T-cell (primary cell): Measurements from ENCODE around the gene FBF1. TPM values are rescaled to one million over a fixed set of nuclear protein-coding genes. Genes with fewer than 3 reads are reported as not detected.
"Not testable (repeated sequence)": the region's sequence is repeated elsewhere in the genome, so short reads cannot be mapped to it uniquely, and the experiment has no call there.

ENCODE experiments used
- ATAC-seq, 4 experiments: fragments of 200-7000 bp in 3 of 4; fragments of 150-1000 bp in 1 of 4; cut with Tn5 transposase; replicated peaks in 1 of 4; 1 replicate in 3 of 4; 2 replicates in 1 of 4; pipeline ENCODE4 v1.10.0; 2021; ENCODE audit warnings: moderate library complexity in 3 of 4, mild to moderate bottlenecking in 2 of 4, moderate number of reproducible peaks in 1 of 4
- CTCF ChIA-PET, 2 donors: fragments of 300-600 bp; sonication (Branson Sonifier 250); formaldehyde crosslinking; loops; one replicate each; lab custom pipeline; 2022; ENCODE audit warnings: antibody characterized with exemption in 2 of 2; lab: Charles Lee
- POLR2A ChIA-PET, 2 donors: fragments of 300-600 bp; sonication (Branson Sonifier 250); formaldehyde crosslinking; loops; one replicate each; lab custom pipeline; 2022; ENCODE audit warnings: antibody characterized with exemption in 2 of 2; lab: Charles Lee
- DNase-seq, 35 experiments: peaks; one replicate each; pipeline versions ENCODE4 v3.0.0 to v3.0.0-alpha.2; 2013 to 2023
- H3K27ac ChIP-seq: one replicate; pipeline ENCODE4 v1.5.1; 2013; ENCODE audit warnings: low read length
- H3K27me3 ChIP-seq, 2 experiments: replicated peaks in 1 of 2; 1 replicate in 1 of 2; 2 replicates in 1 of 2; pipeline versions ENCODE4 v1.6.1 to v1.7.0; 2013; ENCODE audit warnings: low read length in 1 of 2, mixed read lengths in 1 of 2; ENCODE audit not compliant: control insufficient read depth in 2 of 2, insufficient read depth in 2 of 2; ENCODE audit errors: extremely low read depth in 1 of 2
- H3K36me3 ChIP-seq, 2 donors: 1 replicate in 1 of 2; 2 replicates in 1 of 2; pipeline versions ENCODE4 v1.6.1 to v1.7.0; 2013; ENCODE audit warnings: low read length in 1 of 2; ENCODE audit not compliant: control insufficient read depth in 2 of 2, insufficient read depth in 1 of 2; ENCODE audit errors: extremely low read depth in 1 of 2
- H3K4me1 ChIP-seq, 2 experiments: 1 replicate in 1 of 2; 2 replicates in 1 of 2; pipeline versions ENCODE4 v1.6.1 to v1.7.0; 2013; ENCODE audit warnings: low read length in 2 of 2, mixed read lengths in 1 of 2; ENCODE audit not compliant: insufficient read depth in 2 of 2, control insufficient read depth in 1 of 2; ENCODE audit errors: extremely low read depth in 1 of 2
- H3K4me3 ChIP-seq, 2 donors: 1 replicate in 1 of 2; 2 replicates in 1 of 2; pipeline versions ENCODE4 v1.5.1 to v1.7.0; 2013; ENCODE audit warnings: mild to moderate bottlenecking in 2 of 2, low read length in 1 of 2, moderate library complexity in 1 of 2; ENCODE audit not compliant: control insufficient read depth in 1 of 2; ENCODE audit errors: extremely low read depth in 1 of 2
- H3K9me3 ChIP-seq: 2 replicates; pipeline ENCODE4 v1.7.0; 2013
- H3K27ac Mint-ChIP-seq, 2 donors: one replicate each; pipeline ENCODE4 v1.8.0; 2020 to 2021; ENCODE audit warnings: mild to moderate bottlenecking in 2 of 2, mixed read lengths in 2 of 2
- H3K27me3 Mint-ChIP-seq, 2 donors: one replicate each; pipeline ENCODE4 v1.8.0; 2021 to 2022; ENCODE audit warnings: mixed read lengths in 2 of 2
- H3K36me3 Mint-ChIP-seq: one replicate; pipeline ENCODE4 v1.8.0; 2021; ENCODE audit warnings: mixed read lengths
- H3K4me1 Mint-ChIP-seq, 3 donors: one replicate each; pipeline ENCODE4 v1.8.0; 2020 to 2022; ENCODE audit warnings: mixed read lengths in 3 of 3, mild to moderate bottlenecking in 1 of 3
- H3K4me3 Mint-ChIP-seq, 3 donors: one replicate each; pipeline ENCODE4 v1.8.0; 2020 to 2022; ENCODE audit warnings: mild to moderate bottlenecking in 3 of 3, mixed read lengths in 3 of 3, moderate library complexity in 3 of 3
- H3K9me3 Mint-ChIP-seq, 3 donors: one replicate each; pipeline ENCODE4 v1.8.0; 2020 to 2022; ENCODE audit warnings: mixed read lengths in 3 of 3
- WGBS: methylation state at CpG from one replicate; pipeline ENCODE4 v1.1.5; 2013; ENCODE audit warnings: missing lambda C conversion rate; ENCODE audit not compliant: insufficient coverage; 5-methylcytosine and 5-hydroxymethylcytosine counted together
- total RNA-seq, 35 experiments: library from RNA in 6 of 35; stranded (reverse) in 6 of 35; fragments of 120-200 nt in 1 of 35; gene quantifications; one replicate each; pipeline versions ENCODE4 v1.2.1 to v1.2.4 and lab custom pipeline; 2013 to 2026

Gene FBF1
- total RNA-seq, 5 donors from 2014 or later (not counting 1 experiment from before 2014, with no cell fraction given) = 25.7 to 45.3 (median 41.5) TPM

DNA sequence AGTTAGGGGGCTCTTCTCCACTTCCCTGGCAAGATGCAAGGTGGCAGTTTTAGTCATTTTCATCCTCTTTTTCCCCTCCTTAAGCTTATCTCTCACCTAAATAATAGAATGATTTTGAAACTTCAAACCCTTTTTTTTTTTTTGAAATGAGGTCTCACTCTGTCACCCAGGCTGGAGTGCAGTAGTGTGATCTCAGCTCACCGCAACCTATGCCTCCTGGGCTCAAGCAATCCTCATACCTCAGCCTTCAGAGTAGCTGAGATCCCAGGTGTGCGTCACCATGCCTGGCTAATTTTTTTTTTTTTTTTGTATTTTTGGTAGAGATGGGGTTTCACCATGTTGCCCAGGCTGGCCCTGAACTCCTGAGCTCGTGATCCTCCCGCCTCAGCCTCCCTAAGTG lies 76.0 kb downstream of the FBF1 start:
- not testable (repeated sequence) for H3K36me3 ChIP-seq, H3K27me3 ChIP-seq, H3K36me3 Mint-ChIP-seq, H3K4me3 ChIP-seq, H3K9me3 ChIP-seq, H3K27me3 Mint-ChIP-seq, H3K9me3 Mint-ChIP-seq
- ATAC-seq (peak in 2 of 4 experiments; percentile 39 to 71), DNase-seq (peak in 1 of 35 experiments; percentile 60)
- Mint-ChIP-seq H3K27ac (peak overlapping the region; percentile 89), H3K4me3 (peak overlapping the region in 1 of 3 donors; percentile 27), H3K4me1 (peaks cover 16 to 28% (median 19%) of the 10 kb centered on the region in 3 donors)
- CTCF ChIA-PET = interaction anchor here in 1 of 2 donors (0.6 to 1.4 kb wide), 7 partner anchors 9 to 618 kb away, joined by 3 to 10 read pairs (median 4); partner anchors contain the start of genes TRIM65 and WBP2
- Histone ChIP-seq H3K4me1 (peaks cover 6 to 27% of the 10 kb centered on the region in 2 experiments), H3K27ac (peak overlapping the region; percentile 72)
- POLR2A ChIA-PET = interaction anchor here (0.6 to 0.9 kb wide), 12 partner anchors 9 to 720 kb away, joined by 3 to 8 read pairs (median 4); partner anchors contain the start of genes UNK (in 1 of the 2) and WBP2 (in 1 of the 2)
- WGBS = 81% methylated on average over 2 of the region's 4 CpGs

GRCh38 chr17:75864448-75864871 lies 76.4 kb downstream of the FBF1 start:
- no peaks in the 10 kb centered on the region for H3K9me3 Mint-ChIP-seq
- H3K36me3 Mint-ChIP-seq = no peaks in the 10 kb centered on the region
- ChIA-PET POLR2A (interaction anchor here (0.6 to 0.9 kb wide), 7 partner anchors 9 to 230 kb away, joined by 3 to 7 read pairs (median 4); partner anchors contain the start of genes UNK (in 1 of the 2) and WBP2 (in 1 of the 2)), CTCF (interaction anchor here in 1 of 2 donors (0.6 to 1.4 kb wide), 6 partner anchors 9 to 618 kb away, joined by 3 to 10 read pairs (median 4); partner anchors contain the start of genes TRIM65 and WBP2)
- H3K4me3 Mint-ChIP-seq = peak overlapping the region in 2 of 3 donors; percentile 27 to 31
- H3K4me1 Mint-ChIP-seq = peaks cover 16 to 28% (median 19%) of the 10 kb centered on the region in 3 donors
- ATAC-seq (peak; percentile 54 to 75 (median 73)), DNase-seq (peak in 14 of 35 experiments; percentile 15 to 68 (median 34))
- 26% methylated on average over 4 of the region's 8 CpGs for WGBS
- Histone ChIP-seq H3K4me1 (peaks cover 6 to 27% of the 10 kb centered on the region in 2 experiments), H3K36me3 (no peaks in the 10 kb centered on the region), H3K27me3 (no peaks in the 10 kb centered on the region), H3K27ac (peak overlapping the region; percentile 72), H3K9me3 (no peaks in the 10 kb centered on the region), H3K4me3 (no peak overlapping the region)
- peak overlapping the region; percentile 89 for H3K27ac Mint-ChIP-seq
- no peaks in the 10 kb centered on the region for H3K27me3 Mint-ChIP-seq

- H3K27me3 Mint-ChIP-seq = no peaks in the 10 kb centered on the region
- no peaks in the 10 kb centered on the region for H3K27me3 ChIP-seq
- ATAC-seq (no peak), DNase-seq (no peak)
- H3K36me3 Mint-ChIP-seq = no peaks in the 10 kb centered on the region
- peak overlapping the region in 1 of 2 donors; percentile 28 for H3K27ac Mint-ChIP-seq
- no peaks in the 10 kb centered on the region for H3K36me3 ChIP-seq
- peaks cover 25 to 43% (median 27%) of the 10 kb centered on the region in 3 donors for H3K4me1 Mint-ChIP-seq
- ChIA-PET POLR2A (interaction anchor here in 1 of 2 donors (0.6 kb wide), 1 partner anchor 411 kb away, joined by 7 read pairs; no protein-coding TSS in a partner anchor), CTCF (interaction anchor here (0.9 to 2.1 kb wide), 4 partner anchors 18 to 109 kb away, joined by 3 to 6 read pairs (median 4); partner anchors contain the start of genes TRIM65 (in 1 of the 2) and UNC13D (in 1 of the 2))
- H3K4me3 Mint-ChIP-seq = no peak overlapping the region
- H3K27ac ChIP-seq = no peak overlapping the region
- H3K4me3 ChIP-seq = no peak overlapping the region
- no peaks in the 10 kb centered on the region for H3K9me3 ChIP-seq
- 94% methylated on average over 6 of the region's 9 CpGs for WGBS
- no peaks in the 10 kb centered on the region for H3K9me3 Mint-ChIP-seq
- peaks cover 10 to 40% of the 10 kb centered on the region in 2 experiments for H3K4me1 ChIP-seq
Measured at GRCh38 chr17:75861927-75862317, 78.9 kb downstream of the FBF1 start.

Other genes starting within 250 kb of the FBF1 start
- gene ITGB4, start 219.6 kb downstream of the FBF1 start, total RNA-seq = 1 to 10 TPM in 4 of 5 donors, under 1 TPM in 1; 0.68 to 1.6 (median 1.5) TPM
- gene GALK1, start 175.8 kb downstream of the FBF1 start, total RNA-seq = 10 to 100 TPM in 4 of 5 donors, 1 to 10 TPM in 1; 8.4 to 35.7 (median 26.7) TPM
- 10 to 100 TPM; 37.1 to 50.3 (median 39.2) TPM for gene UNK, start 156.2 kb downstream of the FBF1 start, total RNA-seq
- 100 to 1,000 TPM; 148 to 191 (median 180) TPM for gene UNC13D, start 96.6 kb downstream of the FBF1 start, total RNA-seq
- 100 to 1,000 TPM in 3 of 5 donors, 10 to 100 TPM in 2; 91.4 to 158 (median 138) TPM for gene WBP2, start 85.7 kb downstream of the FBF1 start, total RNA-seq
- gene TRIM47, start 62.5 kb downstream of the FBF1 start, total RNA-seq = 10 to 100 TPM in 3 of 5 donors, 1 to 10 TPM in 2; 2.6 to 24.6 (median 18.3) TPM
- 10 to 100 TPM; 22.1 to 52.2 (median 45.9) TPM for gene TRIM65, start 44.1 kb downstream of the FBF1 start, total RNA-seq
- 100 to 1,000 TPM; 116 to 170 (median 144) TPM for gene MRPL38, start 36.2 kb downstream of the FBF1 start, total RNA-seq
- 10 to 100 TPM; 17.6 to 33.8 (median 29.1) TPM for gene ACOX1, start 38.1 kb upstream of the FBF1 start, total RNA-seq
- 10 to 100 TPM; 12.8 to 15.3 (median 14.3) TPM for gene TEN1, start 38.2 kb upstream of the FBF1 start, total RNA-seq
- gene CDK3, start 59.8 kb upstream of the FBF1 start, total RNA-seq = 10 to 100 TPM in 1 of 5 donors, 1 to 10 TPM in 4; 7.5 to 12.1 (median 9.0) TPM
- 1 to 10 TPM in 1 of 5 donors, under 1 TPM in 4; 0.58 to 1.0 (median 0.72) TPM for gene EVPL, start 86.3 kb upstream of the FBF1 start, total RNA-seq
- gene SRP68, start 131.5 kb upstream of the FBF1 start, total RNA-seq = 10 to 100 TPM; 71.9 to 81.6 (median 78.9) TPM
- 1 to 10 TPM in 1 of 5 donors, under 1 TPM in 2, not detected in 2; 0.20 to 1.3 (median 0.73) TPM for gene GALR2, start 133.7 kb upstream of the FBF1 start, total RNA-seq
- gene ZACN, start 138.1 kb upstream of the FBF1 start, total RNA-seq = 1 to 10 TPM in 1 of 5 donors, under 1 TPM in 3, not detected in 1; 0.20 to 1.6 (median 0.31) TPM
- gene EXOC7, start 162.7 kb upstream of the FBF1 start, total RNA-seq = 100 to 1,000 TPM; 119 to 181 (median 156) TPM
- gene FOXJ1, start 200.2 kb upstream of the FBF1 start, total RNA-seq = 1 to 10 TPM in 4 of 5 donors, under 1 TPM in 1; 0.99 to 3.0 (median 1.7) TPM